Stimulated activated CD4-positive, alpha-beta T cell treated with anti-CD3 and anti-CD28 coated beads, Interleukin-2, amount 100 ng/mL, for 4 hours (primary cell): Measurements from ENCODE around the gene DEPDC1.

Source experiments
- DNase-seq: peaks from one replicate; pipeline ENCODE4 v3.0.0-alpha.2; 2020; ENCODE audit warnings: low read depth

Gene DEPDC1

DNA sequence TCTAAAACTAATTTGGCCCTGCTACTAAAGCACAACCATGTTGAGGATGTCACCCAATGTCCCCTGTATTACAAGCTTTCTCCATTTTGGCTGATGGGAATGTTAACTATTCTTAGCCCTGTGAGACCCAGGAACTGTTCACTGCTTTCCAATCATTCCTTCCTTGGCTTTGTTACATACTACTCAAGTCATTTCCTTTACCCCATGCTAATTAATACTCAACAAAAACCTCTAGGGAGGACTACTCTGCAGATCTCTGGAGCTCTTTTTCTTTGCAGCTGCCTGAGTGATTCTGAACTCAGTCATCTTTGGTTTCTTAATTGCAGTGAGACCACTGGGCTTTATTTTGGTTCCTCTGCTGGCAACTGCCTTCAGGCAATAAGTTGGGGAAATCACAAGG is 23.8 kb downstream of the DEPDC1 start:
- DNase-seq, result no peak

DNA sequence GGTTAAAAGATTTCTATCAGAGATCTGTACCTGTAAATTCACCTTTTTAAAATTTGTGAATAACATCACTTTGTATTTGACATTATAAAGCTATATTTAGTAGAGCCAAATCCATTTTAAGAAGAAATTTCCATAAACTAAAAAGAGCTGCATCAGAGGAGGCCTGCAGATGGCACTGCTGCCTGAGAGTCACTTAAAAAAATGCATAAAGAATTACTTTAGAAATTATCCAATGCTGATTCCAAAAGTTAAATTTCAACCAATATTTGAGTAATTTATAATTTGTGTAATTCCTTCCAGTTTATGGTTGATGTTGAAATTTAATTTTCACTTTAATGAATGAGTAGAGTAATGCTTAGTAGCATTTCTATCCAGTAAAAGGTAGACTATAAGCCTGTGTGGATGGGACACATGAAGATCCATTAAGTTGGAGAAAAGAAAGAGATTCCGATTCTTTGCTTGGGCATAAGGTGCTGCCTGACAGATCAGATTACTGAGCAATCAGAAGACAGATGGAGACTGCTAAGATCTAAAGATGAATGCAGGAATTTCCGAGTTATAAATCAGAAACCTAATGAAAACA is 26.4 kb downstream of the DEPDC1 start:
- DNase-seq, result no peak

DNA sequence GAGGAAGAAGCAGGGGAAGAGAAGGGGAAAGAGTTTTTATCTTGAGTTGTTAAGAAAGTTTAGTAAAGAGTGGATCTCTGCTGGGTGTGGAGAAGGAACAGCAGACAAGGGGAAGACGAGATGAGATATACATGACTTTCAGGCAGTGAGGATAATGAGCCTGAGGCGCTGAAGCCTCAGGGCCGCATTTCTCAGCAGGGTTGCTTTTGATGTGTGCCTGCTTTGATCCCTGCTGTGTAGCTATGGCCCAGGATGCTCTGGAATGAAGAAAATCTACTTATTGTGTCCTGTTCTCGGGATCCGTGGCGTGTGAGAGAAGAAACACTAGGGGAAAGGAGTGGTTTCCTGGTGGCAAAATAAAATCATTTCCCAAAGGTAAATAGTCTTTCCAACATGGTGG is 32.0 kb downstream of the DEPDC1 start:
- DNase-seq, result no peak

- no peak for DNase-seq
Measured at GRCh38 chr1:68460935-68461334, 35.9 kb downstream of the DEPDC1 start.

DNA sequence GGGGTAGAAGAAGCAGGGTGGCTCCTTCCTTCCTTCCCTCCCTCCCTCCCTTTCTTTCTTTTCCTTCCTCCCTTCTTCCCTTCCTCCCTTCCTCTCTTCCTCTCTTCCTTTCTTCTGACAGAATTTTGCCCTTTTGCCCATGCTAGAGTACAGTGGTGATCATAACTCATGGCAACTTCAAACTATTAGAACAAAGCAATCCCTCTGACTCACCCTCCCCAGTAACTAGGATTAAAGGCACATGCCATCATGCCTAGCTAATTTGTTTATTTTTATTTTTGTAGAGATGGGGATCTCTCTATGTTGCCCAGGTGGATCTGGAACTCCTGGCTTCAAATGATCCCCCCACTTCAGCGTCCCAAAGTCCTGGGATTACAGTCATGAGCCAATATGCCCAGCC is 37.1 kb downstream of the DEPDC1 start:
- DNase-seq, result no peak

- DNase-seq, result no peak
Measured at GRCh38 chr1:68459091-68459490, 37.8 kb downstream of the DEPDC1 start.

- DNase-seq, result no peak
Measured at GRCh38 chr1:68456202-68456601, 40.7 kb downstream of the DEPDC1 start.

DNA sequence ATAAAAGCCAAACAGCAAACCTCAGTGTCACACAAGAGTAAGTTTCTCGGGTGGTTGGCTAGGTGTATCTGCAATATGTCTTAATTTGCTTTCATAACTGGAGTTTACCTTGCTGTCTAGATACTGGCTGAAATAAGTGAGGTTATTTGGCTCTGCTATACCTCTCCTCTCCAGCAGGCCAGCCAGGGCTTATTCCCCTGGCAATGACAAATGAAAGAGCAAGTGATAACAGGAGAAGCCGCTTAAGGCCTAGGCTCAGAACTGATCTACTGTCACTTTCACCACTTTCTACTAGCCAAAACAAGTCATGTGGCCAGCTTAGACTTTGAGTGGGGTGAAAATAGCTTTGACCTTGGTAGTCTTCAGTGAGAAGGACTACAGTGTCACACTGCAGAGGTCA is 42.3 kb downstream of the DEPDC1 start:
- no peak for DNase-seq

GRCh38 chr1:68453060-68453670 is 43.7 kb downstream of the DEPDC1 start:
- no peak for DNase-seq

GRCh38 chr1:68449901-68450300 is 47.0 kb downstream of the DEPDC1 start, which contains the start of gene RPE65:
Gene RPE65, minus strand, starts transcription at chr1:68449954. Its CDS starts 49 bp downstream, at chr1:68449905.
- DNase-seq, result no peak

DNA sequence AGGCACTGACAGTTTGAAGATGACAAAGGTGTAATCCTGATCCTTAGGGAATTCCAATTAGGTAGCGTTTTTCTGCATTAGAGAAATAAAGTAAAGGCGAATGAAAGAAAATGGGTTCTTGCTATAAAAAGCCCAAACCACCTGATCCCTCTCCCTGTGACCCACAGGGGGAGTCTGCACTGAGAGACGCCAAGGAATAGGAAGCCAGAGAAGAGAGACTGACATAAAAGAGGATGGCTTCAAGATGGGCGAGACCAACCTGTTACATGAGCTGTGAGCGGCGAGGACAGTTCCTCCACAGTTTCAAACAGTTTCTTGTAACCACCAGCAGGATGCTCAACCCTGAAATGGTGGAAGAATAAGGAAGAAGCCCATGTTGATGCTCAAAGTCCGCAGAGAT is 48.5 kb downstream of the DEPDC1 start:
- no peak for DNase-seq

- no peak for DNase-seq
Measured at GRCh38 chr1:68445709-68446108, 51.2 kb downstream of the DEPDC1 start.

DNA sequence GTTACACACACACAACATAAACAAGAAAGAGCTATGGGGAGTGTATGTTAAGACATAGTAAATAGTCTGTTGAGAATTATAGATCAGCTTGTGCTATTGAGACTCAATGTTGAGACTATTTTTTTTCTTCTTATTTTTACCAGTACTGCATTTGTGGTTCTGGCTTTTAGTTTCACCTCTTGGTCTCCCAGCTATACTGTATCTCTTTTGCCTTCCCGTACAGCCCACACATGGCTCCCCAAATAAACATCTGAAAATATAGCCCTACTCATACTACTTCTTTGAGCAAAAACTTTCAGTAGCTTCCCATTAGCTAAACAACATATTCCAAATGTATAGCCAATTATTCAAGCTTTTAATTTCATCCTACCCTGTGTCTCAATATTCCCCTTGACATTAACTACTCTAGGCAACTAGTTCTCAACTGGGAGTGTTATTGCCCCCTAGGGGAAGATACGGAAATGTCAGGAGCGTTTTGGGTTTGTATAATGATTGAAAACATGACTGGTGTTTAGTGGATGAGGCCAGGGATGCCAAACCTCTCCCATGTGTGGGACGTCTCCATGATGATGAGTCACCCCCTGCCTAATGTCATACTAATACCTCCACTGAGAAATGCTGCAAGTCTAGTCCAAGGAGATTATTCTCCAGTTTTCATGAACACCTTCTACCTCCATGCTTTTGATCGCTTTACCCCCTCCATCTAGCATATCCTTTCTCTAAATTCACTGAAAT is 53.9 kb downstream of the DEPDC1 start:
- no peak for DNase-seq

GRCh38 chr1:68442006-68442405 is 54.9 kb downstream of the DEPDC1 start:
- DNase-seq, result no peak

- no peak for DNase-seq
Measured at GRCh38 chr1:68438310-68438709, 58.6 kb downstream of the DEPDC1 start.

- no peak for DNase-seq
Measured at GRCh38 chr1:68433395-68433794, 63.5 kb downstream of the DEPDC1 start.

GRCh38 chr1:68431076-68431475 is 65.8 kb downstream of the DEPDC1 start:
- no peak for DNase-seq

DNA sequence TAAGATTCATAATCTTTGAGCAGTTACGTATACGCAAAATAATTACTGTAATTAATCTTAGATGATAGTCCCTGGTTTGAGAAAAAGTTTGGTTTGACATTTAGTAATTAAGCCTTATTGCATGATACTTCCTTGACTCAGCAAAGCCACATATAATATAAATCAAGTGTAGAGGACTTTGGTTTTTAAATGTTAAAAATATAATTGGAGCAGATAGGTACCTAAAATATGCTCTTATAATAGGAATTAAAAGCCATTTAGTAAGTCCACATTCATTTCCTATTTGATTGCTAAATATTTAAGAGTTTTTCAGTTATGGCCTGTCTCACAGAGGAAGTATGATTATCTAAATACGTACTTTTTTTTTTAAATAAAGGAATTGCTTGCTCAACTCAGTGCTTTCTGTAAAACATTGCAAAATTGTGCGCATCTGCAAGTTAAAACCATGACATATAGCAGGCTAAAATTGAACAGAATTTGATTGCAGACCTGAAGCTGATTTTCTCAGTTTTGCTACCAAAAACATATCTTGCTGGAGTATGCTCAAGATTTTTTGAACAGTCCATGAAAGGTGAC is 67.6 kb downstream of the DEPDC1 start:
- DNase-seq, result no peak

DNA sequence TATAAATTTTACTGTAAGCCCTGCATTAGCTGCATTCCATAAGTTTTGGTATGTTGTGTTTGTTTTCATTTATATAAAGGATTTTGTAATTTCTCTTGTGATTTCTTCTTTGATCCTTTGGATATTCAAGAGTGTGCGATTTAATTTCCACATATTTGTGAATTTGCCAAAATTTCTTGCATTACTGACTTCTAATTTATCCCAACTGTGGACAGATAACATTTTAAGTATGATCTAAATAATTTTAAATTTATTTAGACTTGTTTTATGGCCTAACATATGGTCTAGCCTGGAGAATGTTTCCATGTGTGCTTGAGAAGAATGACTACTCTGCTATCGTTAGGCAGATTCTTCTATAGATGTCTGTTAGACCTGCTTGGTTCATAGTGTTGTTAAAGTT is 70.3 kb downstream of the DEPDC1 start:
- no peak for DNase-seq
